Colonic mucosa (tissue), 4 donors: ENCODE results near the gene NEK5. TPM values are rescaled to one million over a fixed set of nuclear protein-coding genes. Genes with fewer than 3 reads are reported as not detected.
A peak's percentile ranks its signal among the peaks of the same experiment; 100 is the strongest.

Experiments
- DNase-seq: peaks from one replicate; pipeline ENCODE4 v3.0.0-alpha.2; 2020
- H3K27ac ChIP-seq: fragments of 200-600 bp; one replicate; pipeline ENCODE4 v1.8.0; 2021
- H3K27me3 ChIP-seq: fragments of 200-600 bp; one replicate; pipeline ENCODE4 v1.8.0; 2021
- H3K36me3 ChIP-seq: fragments of 200-600 bp; one replicate; pipeline ENCODE4 v1.8.0; 2021
- H3K4me1 ChIP-seq: fragments of 200-600 bp; one replicate; pipeline ENCODE4 v1.8.0; 2021; ENCODE audit warnings: mild to moderate bottlenecking
- H3K4me3 ChIP-seq: fragments of 200-600 bp; one replicate; pipeline ENCODE4 v1.8.0; 2021
- H3K9ac ChIP-seq, 2 donors: one replicate each; pipeline ENCODE4 v1.7.0; 2013; ENCODE audit warnings: control low read depth in 2 of 2, low read depth in 2 of 2, low read length in 2 of 2
- H3K9me3 ChIP-seq: fragments of 200-600 bp; one replicate; pipeline ENCODE4 v1.8.0; 2021
- intact Hi-C: fragments of 100-400 bp; cut with DNase I; formaldehyde crosslinking; loops from one replicate; pipeline ENCODE4 v1.14.1; 2022
- total RNA-seq, 2 donors: library from RNA; stranded (reverse); fragmentation: NEBNext Ultra II Directional in 1 of 2; extraction: Animal tissue kit (Norgen Biotek cat#: 25700) in 1 of 2; gene quantifications; one replicate each; pipeline ENCODE4 v1.2.1, GENCODE V29; 2021
- TF ChIP-seq, protein P1 (sequence below): fragments of 200-600 bp; IDR thresholded peaks from one replicate; pipeline ENCODE4 v1.8.0; 2022; ENCODE audit warnings: antibody characterized with exemption, mild to moderate bottlenecking
- donor health status: healthy.
- donor health status: DM: no; HTN: no; CAD: no.
- donor health status: DM: no; HTN: no; CAD: no.

NEK5 gene
- total RNA-seq, 2 donors from 2014 or later = 0.24 to 0.25 TPM

- Histone ChIP-seq H3K27ac (peak overlapping the region; percentile 86), H3K9me3 (no peaks in the 10 kb centered on the region), H3K36me3 (no peaks in the 10 kb centered on the region), H3K4me1 (peaks cover 18% of the 10 kb centered on the region), H3K9ac (peak overlapping the region in 1 of 2 donors; percentile 81), H3K4me3 (peak overlapping the region; percentile 86), H3K27me3 (no peaks in the 10 kb centered on the region)
- TF ChIP-seq, protein P1, sequence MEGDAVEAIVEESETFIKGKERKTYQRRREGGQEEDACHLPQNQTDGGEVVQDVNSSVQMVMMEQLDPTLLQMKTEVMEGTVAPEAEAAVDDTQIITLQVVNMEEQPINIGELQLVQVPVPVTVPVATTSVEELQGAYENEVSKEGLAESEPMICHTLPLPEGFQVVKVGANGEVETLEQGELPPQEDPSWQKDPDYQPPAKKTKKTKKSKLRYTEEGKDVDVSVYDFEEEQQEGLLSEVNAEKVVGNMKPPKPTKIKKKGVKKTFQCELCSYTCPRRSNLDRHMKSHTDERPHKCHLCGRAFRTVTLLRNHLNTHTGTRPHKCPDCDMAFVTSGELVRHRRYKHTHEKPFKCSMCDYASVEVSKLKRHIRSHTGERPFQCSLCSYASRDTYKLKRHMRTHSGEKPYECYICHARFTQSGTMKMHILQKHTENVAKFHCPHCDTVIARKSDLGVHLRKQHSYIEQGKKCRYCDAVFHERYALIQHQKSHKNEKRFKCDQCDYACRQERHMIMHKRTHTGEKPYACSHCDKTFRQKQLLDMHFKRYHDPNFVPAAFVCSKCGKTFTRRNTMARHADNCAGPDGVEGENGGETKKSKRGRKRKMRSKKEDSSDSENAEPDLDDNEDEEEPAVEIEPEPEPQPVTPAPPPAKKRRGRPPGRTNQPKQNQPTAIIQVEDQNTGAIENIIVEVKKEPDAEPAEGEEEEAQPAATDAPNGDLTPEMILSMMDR = no peak
- intact Hi-C loops = no loop called here
- no peak for DNase-seq
Measured at GRCh38 chr13:52160053-52160452, 31.2 kb upstream of the NEK5 start.

DNA sequence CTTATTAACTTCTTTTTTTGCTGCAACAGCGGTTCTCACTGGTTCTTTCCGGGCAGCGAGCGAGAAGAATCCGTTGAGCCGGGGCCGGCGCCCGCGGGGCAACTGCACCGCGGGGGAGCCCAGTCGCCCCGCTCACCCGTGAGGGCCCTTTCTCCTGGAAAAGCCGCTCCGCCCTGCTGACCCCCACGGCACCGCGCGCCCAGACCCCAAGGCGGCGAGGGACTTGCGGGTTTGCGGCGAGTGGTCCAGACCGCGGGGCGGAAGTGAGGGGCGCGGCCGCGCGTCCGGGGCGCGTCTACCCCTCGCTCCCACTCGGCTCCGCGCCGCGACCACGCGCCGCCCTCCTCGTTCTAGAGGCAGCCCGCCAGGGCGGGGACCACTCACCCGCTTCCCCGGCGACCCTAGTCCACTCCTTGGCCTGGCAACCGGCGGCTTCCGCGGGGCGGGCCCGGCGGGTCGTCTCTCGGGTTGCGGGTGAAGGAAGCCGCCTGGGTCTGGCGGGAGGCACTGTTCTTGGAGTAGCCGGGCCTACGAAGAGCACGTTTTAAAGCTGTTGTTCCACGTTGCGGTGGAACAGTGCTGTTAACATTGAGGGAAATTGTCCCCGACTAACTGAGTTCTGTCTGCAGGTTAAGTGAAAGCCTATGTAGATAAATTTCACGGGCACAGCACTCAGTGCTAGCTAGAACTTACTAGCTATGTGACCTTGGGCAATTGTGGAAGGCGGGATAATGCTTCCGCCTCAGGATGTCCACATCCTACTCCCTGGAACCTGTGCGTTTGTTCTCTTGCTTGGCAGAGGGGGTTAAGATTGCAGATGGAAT lies 30.5 kb upstream of the NEK5 start, which contains the start of gene NEK3:
Gene NEK3 (minus strand): TSS at position 439 of the 824 bp plus-strand sequence. CDS start 3,406 bp downstream, outside the sequence.
- peak within 1 kb of the TSS; percentile 86 for H3K4me3 ChIP-seq
- intact Hi-C loops = no loop called here
- TF ChIP-seq, protein P1 = no peak
- H3K27ac ChIP-seq = peak within 1 kb of the TSS; percentile 86
- peak; percentile 72 for DNase-seq
- H3K36me3 ChIP-seq = no peaks in the 10 kb centered on the region
- H3K4me1 ChIP-seq = peaks cover 18% of the 10 kb centered on the region
- no peaks in the 10 kb centered on the region for H3K9me3 ChIP-seq
- no peaks in the 10 kb centered on the region for H3K27me3 ChIP-seq
- H3K9ac ChIP-seq = peak within 1 kb of the TSS; percentile 81 to 95

DNA sequence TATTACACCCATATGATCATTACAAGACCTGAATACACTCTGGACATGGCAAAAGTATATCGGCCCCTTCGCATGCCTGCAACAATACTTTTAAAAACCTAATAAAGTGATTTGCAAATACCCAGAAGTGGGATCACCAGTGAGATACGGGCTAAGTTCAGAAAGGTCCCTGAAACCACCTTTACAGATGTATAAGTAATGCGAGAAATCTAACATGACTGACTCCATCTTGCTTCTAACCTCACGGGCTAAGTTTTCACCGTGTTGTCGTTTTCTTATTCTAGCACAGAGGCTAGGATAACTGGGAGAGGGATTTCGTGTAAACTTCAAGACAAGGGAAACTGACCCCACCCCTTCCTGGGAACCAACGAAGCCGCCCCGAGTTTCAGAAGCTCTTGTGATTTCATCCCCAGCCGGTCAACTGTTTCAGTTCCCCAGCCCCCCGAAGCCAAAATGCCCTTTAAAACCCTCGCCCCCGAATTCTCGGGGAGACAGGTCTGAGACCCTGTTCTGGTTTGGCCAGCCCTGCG lies 29.8 kb upstream of the NEK5 start:
- Histone ChIP-seq H3K27me3 (no peaks in the 10 kb centered on the region), H3K36me3 (no peaks in the 10 kb centered on the region), H3K9me3 (no peaks in the 10 kb centered on the region), H3K27ac (peak overlapping the region; percentile 86), H3K4me1 (peaks cover 18% of the 10 kb centered on the region), H3K9ac (peak overlapping the region; percentile 81 to 95), H3K4me3 (peak overlapping the region; percentile 86)
- intact Hi-C loops = no loop called here
- DNase-seq = peak; percentile 68
- TF ChIP-seq, protein P1 = no peak

GRCh38 chr13:52156724-52157261 lies 27.9 kb upstream of the NEK5 start:
- Histone ChIP-seq H3K4me3 (no peak overlapping the region), H3K4me1 (peaks cover 11% of the 10 kb centered on the region), H3K9ac (no peak overlapping the region), H3K27me3 (no peaks in the 10 kb centered on the region), H3K36me3 (no peaks in the 10 kb centered on the region), H3K27ac (peak overlapping the region; percentile 45), H3K9me3 (no peaks in the 10 kb centered on the region)
- TF ChIP-seq, protein P1 = no peak
- no peak for DNase-seq
- intact Hi-C loops = no loop called here

- no peaks in the 10 kb centered on the region for H3K36me3 ChIP-seq
- H3K9me3 ChIP-seq = no peaks in the 10 kb centered on the region
- H3K9ac ChIP-seq = no peak overlapping the region
- DNase-seq = no peak
- no peaks in the 10 kb centered on the region for H3K27me3 ChIP-seq
- intact Hi-C loops = no loop called here
- no peaks in the 10 kb centered on the region for H3K4me1 ChIP-seq
- peak overlapping the region; percentile 7 for H3K27ac ChIP-seq
- TF ChIP-seq, protein P1 = no peak
- H3K4me3 ChIP-seq = no peak overlapping the region
Measured at GRCh38 chr13:52155177-52155576, 26.3 kb upstream of the NEK5 start.
